Smooth muscle cell (in vitro differentiated cells): ENCODE results near the gene MED15. TPM values are rescaled to one million over a fixed set of nuclear protein-coding genes. Genes with fewer than 3 reads are reported as not detected.

Experiments
- DNase-seq: peaks from one replicate; lab custom pipeline; 2025; ENCODE audit not compliant: unreplicated experiment; lab: John Stamatoyannopoulos, UW
- H2AFZ ChIP-seq: fragments of 200-600 bp; sonication (generic); 2 replicates; pipeline ENCODE4 v1.6.0; 2016; ENCODE audit warnings: antibody characterized with exemption, low read depth, mild to moderate bottlenecking
- H3F3A ChIP-seq: fragments of 200-600 bp; sonication (generic); 2 replicates; pipeline ENCODE4 v1.6.0; 2017; ENCODE audit warnings: antibody characterized with exemption, low read depth
- H3K27ac ChIP-seq: fragments of 200-600 bp; sonication (generic); 2 replicates; pipeline ENCODE4 v1.5.1; 2016; ENCODE audit warnings: low read depth, mild to moderate bottlenecking
- H3K27me3 ChIP-seq: fragments of 200-600 bp; sonication (generic); 2 replicates; pipeline ENCODE4 v1.6.1; 2016; ENCODE audit warnings: low read depth, mild to moderate bottlenecking
- H3K36me3 ChIP-seq: fragments of 200-600 bp; sonication (generic); 2 replicates; pipeline ENCODE4 v1.5.1; 2016; ENCODE audit warnings: low read depth
- H3K4me1 ChIP-seq: fragments of 200-600 bp; sonication (generic); 2 replicates; pipeline ENCODE4 v1.5.1; 2016; ENCODE audit warnings: low read depth
- H3K4me2 ChIP-seq: fragments of 200-600 bp; sonication (generic); 2 replicates; pipeline ENCODE4 v1.6.0; 2016; ENCODE audit warnings: mild to moderate bottlenecking
- H3K4me3 ChIP-seq: fragments of 200-600 bp; sonication (generic); 2 replicates; pipeline ENCODE4 v1.5.1; 2016; ENCODE audit warnings: mild to moderate bottlenecking
- H3K79me2 ChIP-seq: fragments of 200-600 bp; sonication (generic); 2 replicates; pipeline ENCODE4 v1.6.0; 2016; ENCODE audit warnings: low read depth, mild to moderate bottlenecking
- H3K9ac ChIP-seq: fragments of 200-600 bp; sonication (generic); 2 replicates; pipeline ENCODE4 v1.6.0; 2016; ENCODE audit warnings: low read depth
- H3K9me3 ChIP-seq: fragments of 200-600 bp; sonication (generic); replicated peaks from 2 replicates; pipeline ENCODE4 v1.5.1; 2016; ENCODE audit warnings: low read depth
- H4K20me1 ChIP-seq: fragments of 200-600 bp; sonication (generic); 2 replicates; pipeline ENCODE4 v1.6.0; 2016; ENCODE audit warnings: low read depth
- WGBS: methylation state at CpG from one replicate; pipeline ENCODE4 v1.1.7; 2016; ENCODE audit warnings: low lambda C conversion rate; 5-methylcytosine and 5-hydroxymethylcytosine counted together
- polyA plus RNA-seq: library from polyadenylated mRNA; unstranded; fragments of >200 nt; fragmentation: Nextera tagmentation; extraction: Ambion mirVana; gene quantifications from 2 replicates; pipeline ENCODE4 v1.2.1, GENCODE V29; 2016
- total RNA-seq: library from RNA; depleted of rRNA; stranded (reverse); fragments of >200 nt; gene quantifications from 2 replicates; pipeline ENCODE4 v1.2.3, GENCODE V29; 2014
- TF ChIP-seq, protein P1 (sequence below): fragments of 200-600 bp; sonication (generic); IDR thresholded peaks from 2 replicates; pipeline ENCODE4 v1.5.1; 2017; ENCODE audit warnings: borderline replicate concordance, mild to moderate bottlenecking, antibody characterized with exemption; ENCODE audit not compliant: insufficient read depth, poor library complexity, severe bottlenecking

MED15 gene
- total and polyA plus RNA-seq, 2 experiments from 2014 or later, result 25.3 to 70.5 TPM

- TF ChIP-seq, protein P1, sequence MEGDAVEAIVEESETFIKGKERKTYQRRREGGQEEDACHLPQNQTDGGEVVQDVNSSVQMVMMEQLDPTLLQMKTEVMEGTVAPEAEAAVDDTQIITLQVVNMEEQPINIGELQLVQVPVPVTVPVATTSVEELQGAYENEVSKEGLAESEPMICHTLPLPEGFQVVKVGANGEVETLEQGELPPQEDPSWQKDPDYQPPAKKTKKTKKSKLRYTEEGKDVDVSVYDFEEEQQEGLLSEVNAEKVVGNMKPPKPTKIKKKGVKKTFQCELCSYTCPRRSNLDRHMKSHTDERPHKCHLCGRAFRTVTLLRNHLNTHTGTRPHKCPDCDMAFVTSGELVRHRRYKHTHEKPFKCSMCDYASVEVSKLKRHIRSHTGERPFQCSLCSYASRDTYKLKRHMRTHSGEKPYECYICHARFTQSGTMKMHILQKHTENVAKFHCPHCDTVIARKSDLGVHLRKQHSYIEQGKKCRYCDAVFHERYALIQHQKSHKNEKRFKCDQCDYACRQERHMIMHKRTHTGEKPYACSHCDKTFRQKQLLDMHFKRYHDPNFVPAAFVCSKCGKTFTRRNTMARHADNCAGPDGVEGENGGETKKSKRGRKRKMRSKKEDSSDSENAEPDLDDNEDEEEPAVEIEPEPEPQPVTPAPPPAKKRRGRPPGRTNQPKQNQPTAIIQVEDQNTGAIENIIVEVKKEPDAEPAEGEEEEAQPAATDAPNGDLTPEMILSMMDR, result no peak
- H3K4me2 ChIP-seq, result peak overlapping the region; percentile 57
- WGBS, result 55% methylated on average over 15 of the region's 15 CpGs
- no peaks in the 10 kb centered on the region for H3K36me3 ChIP-seq
- H3K27me3 ChIP-seq, result no peaks in the 10 kb centered on the region
- peaks cover 95% of the 10 kb centered on the region for H4K20me1 ChIP-seq
- H3K4me1 ChIP-seq, result peaks cover 36% of the 10 kb centered on the region
- H3F3A ChIP-seq, result peaks cover 29% of the 10 kb centered on the region
- peak overlapping the region; percentile 92 for H3K27ac ChIP-seq
- H3K4me3 ChIP-seq, result no peak overlapping the region
- no peak overlapping the region for H2AFZ ChIP-seq
- peak overlapping the region; percentile 20 for H3K9ac ChIP-seq
- H3K79me2 ChIP-seq, result peaks cover 65% of the 10 kb centered on the region
- no peaks in the 10 kb centered on the region for H3K9me3 ChIP-seq
- no peak for DNase-seq
Measured at GRCh38 chr22:20552443-20553401, 45.3 kb downstream of the MED15 start.

- H4K20me1 ChIP-seq, result peaks cover 96% of the 10 kb centered on the region
- H2AFZ ChIP-seq, result no peak overlapping the region
- H3K79me2 ChIP-seq, result peaks cover 65% of the 10 kb centered on the region
- H3F3A ChIP-seq, result peaks cover 22% of the 10 kb centered on the region
- H3K27ac ChIP-seq, result peak overlapping the region; percentile 92
- 97% methylated on average over 8 of the region's 8 CpGs for WGBS
- peaks cover 8% of the 10 kb centered on the region for H3K36me3 ChIP-seq
- DNase-seq, result no peak
- TF ChIP-seq, protein P1, result no peak
- H3K4me3 ChIP-seq, result no peak overlapping the region
- no peak overlapping the region for H3K4me2 ChIP-seq
- H3K27me3 ChIP-seq, result no peaks in the 10 kb centered on the region
- H3K4me1 ChIP-seq, result peaks cover 32% of the 10 kb centered on the region
- H3K9ac ChIP-seq, result no peak overlapping the region
- H3K9me3 ChIP-seq, result no peaks in the 10 kb centered on the region
Measured at GRCh38 chr22:20553947-20554741, 46.7 kb downstream of the MED15 start.

DNA sequence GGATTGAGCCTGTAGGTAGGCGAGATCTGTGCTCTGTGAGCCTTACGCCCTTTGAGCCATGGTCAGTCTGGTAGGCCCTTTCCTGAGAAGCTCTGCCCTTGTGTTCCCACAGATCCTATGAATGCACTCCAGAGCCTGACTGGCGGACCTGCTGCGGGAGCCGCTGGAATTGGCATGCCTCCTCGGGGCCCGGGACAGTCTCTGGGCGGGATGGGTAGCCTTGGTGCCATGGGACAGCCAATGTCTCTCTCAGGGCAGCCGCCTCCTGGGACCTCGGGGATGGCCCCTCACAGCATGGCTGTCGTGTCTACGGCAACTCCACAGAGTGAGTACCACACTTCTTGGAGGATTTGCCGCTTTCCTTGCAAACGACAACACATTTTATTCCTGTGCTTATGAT lies 47.4 kb downstream of the MED15 start:
- H3K4me1 ChIP-seq, result peaks cover 26% of the 10 kb centered on the region
- no peak overlapping the region for H3K4me3 ChIP-seq
- no peak for DNase-seq
- H3K9me3 ChIP-seq, result no peaks in the 10 kb centered on the region
- peaks cover 8% of the 10 kb centered on the region for H3K36me3 ChIP-seq
- H3K9ac ChIP-seq, result no peak overlapping the region
- no peaks in the 10 kb centered on the region for H3K27me3 ChIP-seq
- H3F3A ChIP-seq, result peaks cover 19% of the 10 kb centered on the region
- no peak overlapping the region for H3K4me2 ChIP-seq
- H3K79me2 ChIP-seq, result peaks cover 65% of the 10 kb centered on the region
- peaks cover 95% of the 10 kb centered on the region for H4K20me1 ChIP-seq
- H2AFZ ChIP-seq, result no peak overlapping the region
- H3K27ac ChIP-seq, result no peak overlapping the region
- WGBS, result over 99% methylated on average over 14 of the region's 14 CpGs
- TF ChIP-seq, protein P1, result no peak
